HL-60 (cell line): ENCODE measurements around the gene PPM1F.

Source experiments
- DNase-seq, 2 experiments: peaks; one replicate each; pipeline ENCODE4 v3.0.0-alpha.2; 2010 to 2020; ENCODE audit warnings: low read depth in 1 of 2, low spot score in 1 of 2
- H3K27ac ChIP-seq: fragments of 250-450 bp; sonication (Bioruptor Pico); replicated peaks from 2 replicates; pipeline ENCODE4 v1.5.1; 2020; ENCODE audit warnings: mild to moderate bottlenecking, moderate library complexity
- H3K27me3 ChIP-seq: fragments of 250-450 bp; sonication (Bioruptor Pico); 2 replicates; pipeline ENCODE4 v1.5.1; 2021; ENCODE audit warnings: mild to moderate bottlenecking, moderate library complexity; ENCODE audit not compliant: insufficient read depth, poor library complexity, severe bottlenecking
- H3K4me3 ChIP-seq: replicated peaks from 2 replicates; pipeline ENCODE4 v1.5.1; 2011; ENCODE audit warnings: mild to moderate bottlenecking, control low read depth, low read length; ENCODE audit not compliant: insufficient read depth
- GABPA ChIP-seq: IDR thresholded peaks from 2 replicates; pipeline ENCODE4 v1.6.1; 2012; ENCODE audit warnings: low read depth
- POLR2AphosphoS5 ChIP-seq: IDR thresholded peaks from 2 replicates; pipeline ENCODE4 v1.6.1; 2012; ENCODE audit warnings: low read depth
- SPI1 ChIP-seq: IDR thresholded peaks from 2 replicates; pipeline ENCODE4 v1.6.1; 2012; ENCODE audit warnings: low read depth, mild to moderate bottlenecking, borderline replicate concordance
- TF ChIP-seq, protein P1 (sequence below): IDR thresholded peaks from 2 replicates; pipeline ENCODE4 v1.6.1; 2012; ENCODE audit warnings: low read depth; ENCODE audit not compliant: insufficient replicate concordance
- TF ChIP-seq, protein P2 (sequence below): IDR thresholded peaks from one replicate; pipeline ENCODE4 v1.5.1; 2011; ENCODE audit warnings: low read length, control low read depth, inconsistent platforms; ENCODE audit not compliant: insufficient read depth

PPM1F gene

DNA sequence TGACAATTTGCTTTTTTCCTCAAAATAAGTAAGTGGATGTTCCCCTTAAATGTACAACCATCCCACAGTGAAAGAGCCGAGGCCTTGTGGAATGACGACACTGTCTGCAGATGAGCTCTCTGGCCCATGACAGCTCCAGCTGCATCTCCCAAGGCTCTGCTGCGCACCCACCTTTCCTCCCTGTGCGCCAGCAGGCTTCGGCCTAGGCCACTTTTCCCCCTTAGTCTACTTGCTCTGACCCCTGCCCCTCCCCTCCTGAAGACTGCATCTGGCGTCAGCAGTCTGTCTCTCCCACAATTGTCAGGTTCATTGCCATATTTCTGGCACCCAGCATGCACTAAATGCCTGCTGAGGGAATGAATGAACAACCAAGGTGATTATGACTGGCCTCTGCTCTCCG, 27.9 kb upstream of the PPM1F start:
- no peak overlapping the region for H3K4me3 ChIP-seq
- no peak for DNase-seq
- TF ChIP-seq POLR2AphosphoS5 (no peak), SPI1 (no peak), GABPA (no peak)
- TF ChIP-seq, protein P1, sequence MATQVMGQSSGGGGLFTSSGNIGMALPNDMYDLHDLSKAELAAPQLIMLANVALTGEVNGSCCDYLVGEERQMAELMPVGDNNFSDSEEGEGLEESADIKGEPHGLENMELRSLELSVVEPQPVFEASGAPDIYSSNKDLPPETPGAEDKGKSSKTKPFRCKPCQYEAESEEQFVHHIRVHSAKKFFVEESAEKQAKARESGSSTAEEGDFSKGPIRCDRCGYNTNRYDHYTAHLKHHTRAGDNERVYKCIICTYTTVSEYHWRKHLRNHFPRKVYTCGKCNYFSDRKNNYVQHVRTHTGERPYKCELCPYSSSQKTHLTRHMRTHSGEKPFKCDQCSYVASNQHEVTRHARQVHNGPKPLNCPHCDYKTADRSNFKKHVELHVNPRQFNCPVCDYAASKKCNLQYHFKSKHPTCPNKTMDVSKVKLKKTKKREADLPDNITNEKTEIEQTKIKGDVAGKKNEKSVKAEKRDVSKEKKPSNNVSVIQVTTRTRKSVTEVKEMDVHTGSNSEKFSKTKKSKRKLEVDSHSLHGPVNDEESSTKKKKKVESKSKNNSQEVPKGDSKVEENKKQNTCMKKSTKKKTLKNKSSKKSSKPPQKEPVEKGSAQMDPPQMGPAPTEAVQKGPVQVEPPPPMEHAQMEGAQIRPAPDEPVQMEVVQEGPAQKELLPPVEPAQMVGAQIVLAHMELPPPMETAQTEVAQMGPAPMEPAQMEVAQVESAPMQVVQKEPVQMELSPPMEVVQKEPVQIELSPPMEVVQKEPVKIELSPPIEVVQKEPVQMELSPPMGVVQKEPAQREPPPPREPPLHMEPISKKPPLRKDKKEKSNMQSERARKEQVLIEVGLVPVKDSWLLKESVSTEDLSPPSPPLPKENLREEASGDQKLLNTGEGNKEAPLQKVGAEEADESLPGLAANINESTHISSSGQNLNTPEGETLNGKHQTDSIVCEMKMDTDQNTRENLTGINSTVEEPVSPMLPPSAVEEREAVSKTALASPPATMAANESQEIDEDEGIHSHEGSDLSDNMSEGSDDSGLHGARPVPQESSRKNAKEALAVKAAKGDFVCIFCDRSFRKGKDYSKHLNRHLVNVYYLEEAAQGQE, result no peak
- TF ChIP-seq, protein P2, sequence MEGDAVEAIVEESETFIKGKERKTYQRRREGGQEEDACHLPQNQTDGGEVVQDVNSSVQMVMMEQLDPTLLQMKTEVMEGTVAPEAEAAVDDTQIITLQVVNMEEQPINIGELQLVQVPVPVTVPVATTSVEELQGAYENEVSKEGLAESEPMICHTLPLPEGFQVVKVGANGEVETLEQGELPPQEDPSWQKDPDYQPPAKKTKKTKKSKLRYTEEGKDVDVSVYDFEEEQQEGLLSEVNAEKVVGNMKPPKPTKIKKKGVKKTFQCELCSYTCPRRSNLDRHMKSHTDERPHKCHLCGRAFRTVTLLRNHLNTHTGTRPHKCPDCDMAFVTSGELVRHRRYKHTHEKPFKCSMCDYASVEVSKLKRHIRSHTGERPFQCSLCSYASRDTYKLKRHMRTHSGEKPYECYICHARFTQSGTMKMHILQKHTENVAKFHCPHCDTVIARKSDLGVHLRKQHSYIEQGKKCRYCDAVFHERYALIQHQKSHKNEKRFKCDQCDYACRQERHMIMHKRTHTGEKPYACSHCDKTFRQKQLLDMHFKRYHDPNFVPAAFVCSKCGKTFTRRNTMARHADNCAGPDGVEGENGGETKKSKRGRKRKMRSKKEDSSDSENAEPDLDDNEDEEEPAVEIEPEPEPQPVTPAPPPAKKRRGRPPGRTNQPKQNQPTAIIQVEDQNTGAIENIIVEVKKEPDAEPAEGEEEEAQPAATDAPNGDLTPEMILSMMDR, result no peak
- H3K27ac ChIP-seq, result no peak overlapping the region
- no peaks in the 10 kb centered on the region for H3K27me3 ChIP-seq

DNA sequence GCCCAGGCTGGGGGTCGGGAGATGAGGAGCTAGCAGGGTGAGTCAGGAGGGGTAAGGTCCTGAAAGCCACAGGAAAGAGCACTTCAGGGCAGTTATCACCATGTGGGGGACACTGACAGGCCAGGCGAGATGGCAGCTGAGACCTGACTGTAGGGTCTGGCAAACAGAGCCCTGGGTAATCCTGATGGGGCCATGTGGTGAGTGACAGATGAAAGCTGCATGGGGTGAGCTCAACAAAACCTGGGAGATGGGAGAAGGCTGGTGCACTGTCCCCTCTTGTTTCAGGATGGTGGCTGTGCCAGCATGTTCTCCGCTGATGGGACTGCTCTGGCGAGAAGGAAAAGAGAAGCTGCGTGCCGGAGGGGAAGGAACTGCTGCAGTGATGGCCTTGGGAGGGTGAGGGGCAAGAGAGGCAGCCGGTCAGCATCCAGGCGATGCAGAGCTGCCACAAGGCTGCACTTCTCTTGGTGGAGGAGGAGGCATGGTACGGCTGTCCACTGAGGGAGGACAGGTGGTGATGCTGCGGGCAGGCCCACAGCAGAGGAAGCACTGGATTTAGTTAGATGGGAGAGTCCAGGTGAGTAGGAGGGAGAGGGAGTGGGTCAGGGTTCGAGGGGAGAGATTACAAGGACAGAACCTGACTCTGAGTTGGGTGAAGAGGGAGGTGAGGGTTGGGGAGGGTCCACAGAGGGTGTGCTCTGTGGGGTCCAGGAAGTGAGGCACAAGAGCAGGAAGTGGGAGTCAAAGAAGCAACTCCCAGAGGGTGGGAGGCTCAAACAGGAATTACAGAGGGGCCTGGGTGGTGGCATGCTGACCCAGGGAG, 26.1 kb upstream of the PPM1F start:
- no peak for DNase-seq
- TF ChIP-seq, protein P2, result no peak
- TF ChIP-seq, protein P1, result no peak
- TF ChIP-seq POLR2AphosphoS5 (no peak), GABPA (no peak), SPI1 (no peak)
- Histone ChIP-seq H3K27ac (no peak overlapping the region), H3K4me3 (no peak overlapping the region), H3K27me3 (no peaks in the 10 kb centered on the region)

DNA sequence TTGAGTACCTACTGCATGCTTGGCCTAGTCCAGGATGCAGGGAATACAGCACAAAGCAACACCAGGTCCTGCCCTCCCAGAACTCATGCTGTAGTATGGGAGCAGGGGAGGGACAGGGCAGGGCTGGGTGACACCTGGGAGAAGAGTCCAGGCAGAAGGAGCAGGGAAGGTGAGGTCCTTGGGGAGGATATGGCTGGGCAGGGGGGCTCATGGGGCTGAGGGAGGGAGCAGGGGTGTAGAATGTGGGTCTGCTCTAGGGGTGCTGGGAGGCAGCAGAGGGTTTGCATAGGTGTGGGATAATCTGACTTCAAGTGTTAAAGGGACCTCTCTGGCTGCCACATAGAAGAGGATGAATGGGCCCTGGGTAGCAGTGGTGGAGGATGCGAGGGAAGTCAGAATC, 25.2 kb upstream of the PPM1F start:
- Histone ChIP-seq H3K27me3 (no peaks in the 10 kb centered on the region), H3K27ac (no peak overlapping the region), H3K4me3 (no peak overlapping the region)
- no peak for DNase-seq
- TF ChIP-seq POLR2AphosphoS5, result no peak
- TF ChIP-seq, protein P2, result no peak
- TF ChIP-seq GABPA, result no peak
- TF ChIP-seq SPI1, result no peak
- TF ChIP-seq, protein P1, result no peak
